ENCODE results near the gene EDIL3.
"Not testable (repeated sequence)": the region's sequence is repeated elsewhere in the genome, so short reads cannot be mapped to it uniquely, and the experiment has no call there.

Gene EDIL3

DNA sequence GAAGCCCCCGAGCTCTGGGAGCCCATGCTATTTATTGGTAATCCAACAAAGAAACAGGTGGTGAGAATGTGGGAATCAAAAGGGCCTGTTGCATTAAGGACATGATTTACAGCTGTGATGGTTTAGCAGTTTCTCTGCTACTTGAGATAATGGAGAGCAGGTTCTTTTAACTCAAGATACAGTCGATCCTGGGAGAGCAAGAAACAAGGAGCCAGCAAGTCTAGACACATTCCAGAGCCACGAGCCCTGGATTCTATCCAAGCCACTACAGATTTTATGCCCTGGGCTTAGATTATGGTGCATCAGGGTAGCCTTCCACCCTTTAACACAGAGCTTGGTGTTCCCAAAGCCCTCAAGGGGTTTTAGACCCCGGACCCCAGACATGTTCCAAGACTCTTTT, 87.0 kb downstream of the EDIL3 start:
- not testable (repeated sequence) for DNase-seq

DNA sequence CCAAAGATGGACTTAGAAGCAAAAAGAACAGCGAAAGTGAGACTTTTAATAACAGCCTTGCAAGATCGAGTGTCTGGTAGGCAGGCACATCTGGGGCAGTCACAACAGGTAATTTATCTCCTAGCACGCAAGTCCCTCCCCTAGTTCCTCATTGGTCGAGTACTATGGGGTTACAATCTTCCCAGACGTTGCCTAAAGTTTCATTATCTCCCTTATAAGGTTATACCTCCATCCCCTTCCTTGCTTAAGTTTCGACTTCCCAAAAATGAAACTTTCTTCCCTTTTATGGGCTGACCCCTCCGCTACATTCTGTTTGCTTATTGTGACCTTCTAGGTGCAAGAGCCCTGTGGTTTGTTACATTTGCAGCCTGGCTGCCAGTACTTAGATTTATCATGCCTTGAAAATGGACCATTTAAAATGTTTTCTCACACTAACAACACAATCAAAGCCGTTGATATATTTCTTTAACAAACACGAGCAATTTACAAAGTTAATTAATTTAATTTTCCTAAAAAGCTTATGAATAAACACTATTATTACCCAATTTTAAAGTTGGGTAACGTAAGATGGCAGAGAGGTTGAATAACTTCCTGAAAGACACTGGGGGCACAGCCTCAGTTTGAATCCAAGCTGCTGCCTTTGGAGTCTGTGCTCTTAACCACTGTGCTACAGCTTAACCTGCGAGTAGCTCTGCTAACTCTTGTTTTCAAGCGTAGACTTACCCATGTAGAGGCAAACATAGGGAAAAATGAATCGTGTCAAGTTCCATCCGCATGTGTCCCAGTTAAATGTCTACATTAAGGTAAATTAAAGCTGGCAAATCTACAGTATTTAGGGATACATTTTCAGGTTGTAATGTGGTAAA, 91.7 kb downstream of the EDIL3 start:
- DNase-seq: no peak

DNA sequence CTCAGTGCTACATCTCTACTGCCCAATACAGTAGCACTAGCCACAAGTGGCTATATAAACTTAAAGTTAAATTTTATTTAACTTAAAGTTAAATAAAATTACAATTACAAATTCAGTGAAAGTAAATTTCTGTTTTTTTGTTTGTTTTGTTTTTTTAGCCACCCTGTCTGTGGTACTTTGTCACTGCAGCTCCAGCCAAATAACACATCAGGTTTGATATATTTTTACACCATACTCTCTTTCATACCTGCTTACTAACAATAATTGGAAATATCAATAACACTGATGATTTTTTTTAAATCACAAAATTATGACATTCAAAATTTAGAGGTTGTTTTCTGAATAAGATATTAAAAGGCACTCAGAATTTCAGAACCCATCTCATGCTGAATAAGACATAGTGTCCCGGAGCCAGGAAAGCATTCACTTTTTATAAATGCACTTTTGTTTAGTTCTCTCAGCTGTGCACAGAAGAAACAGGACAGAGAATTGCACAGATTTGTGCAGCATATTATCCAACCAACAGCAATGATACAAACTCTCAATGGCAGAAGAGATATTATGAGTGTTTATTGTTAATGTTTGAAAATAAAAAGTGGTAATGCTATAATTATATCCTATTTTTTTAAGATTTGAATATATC, 92.6 kb downstream of the EDIL3 start:
- no peak for DNase-seq

DNA sequence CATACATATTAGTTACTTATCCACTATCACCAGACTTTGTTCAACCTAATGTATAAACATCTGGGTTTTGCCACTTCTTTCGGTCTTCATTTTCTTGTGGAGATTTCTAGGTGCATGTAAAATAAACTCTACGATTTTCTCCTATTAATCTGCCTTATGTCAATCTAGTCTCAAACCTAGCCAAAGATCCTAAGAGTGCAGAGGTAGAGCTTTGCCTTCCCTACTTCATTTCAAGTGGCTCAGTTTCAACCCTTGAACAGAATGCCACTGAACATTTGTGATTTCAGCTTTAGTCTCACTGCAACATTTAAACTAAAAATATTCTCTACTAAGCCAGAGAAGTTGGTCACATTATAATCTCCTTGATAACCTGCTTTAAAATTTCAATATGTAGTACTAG, 94.0 kb downstream of the EDIL3 start:
- no peak for DNase-seq

DNA sequence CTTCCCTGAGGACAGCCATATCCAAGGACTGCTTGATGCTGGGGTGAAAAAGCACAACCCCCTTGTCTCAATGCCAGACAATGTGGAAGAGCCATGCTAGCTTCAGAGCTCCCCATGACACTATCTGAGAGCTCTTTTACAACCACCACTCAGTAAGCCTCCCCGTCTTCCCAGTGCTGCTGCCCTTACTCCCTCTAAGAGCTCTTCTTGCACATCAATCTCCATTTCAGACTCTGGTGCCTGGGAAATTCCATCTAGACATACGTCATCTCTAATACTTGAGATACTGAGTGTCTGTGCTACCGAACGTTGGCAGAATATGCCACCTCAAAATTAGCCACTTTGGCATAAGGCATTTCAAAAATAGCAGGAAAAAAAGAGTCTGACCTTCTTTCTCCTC, 94.5 kb downstream of the EDIL3 start:
- DNase-seq: no peak

DNA sequence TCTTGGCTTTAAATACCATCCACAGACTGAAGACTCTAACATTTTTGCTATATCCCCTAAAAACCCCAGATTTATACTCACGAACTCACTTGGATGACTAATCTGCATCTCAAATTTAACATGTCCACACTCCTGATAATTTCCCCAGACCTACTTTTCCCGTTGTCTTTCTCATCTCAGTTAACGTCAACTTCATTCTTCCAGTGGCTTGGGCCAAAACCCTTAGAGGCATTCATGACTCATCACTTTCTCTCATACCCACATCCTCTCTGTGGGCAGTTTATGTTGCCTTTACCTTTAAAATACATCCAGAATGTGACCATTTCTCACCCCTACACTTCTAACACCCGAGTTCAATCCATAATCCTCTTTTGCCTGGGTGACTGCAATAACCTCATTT, 96.7 kb downstream of the EDIL3 start:
- no peak for DNase-seq

DNA sequence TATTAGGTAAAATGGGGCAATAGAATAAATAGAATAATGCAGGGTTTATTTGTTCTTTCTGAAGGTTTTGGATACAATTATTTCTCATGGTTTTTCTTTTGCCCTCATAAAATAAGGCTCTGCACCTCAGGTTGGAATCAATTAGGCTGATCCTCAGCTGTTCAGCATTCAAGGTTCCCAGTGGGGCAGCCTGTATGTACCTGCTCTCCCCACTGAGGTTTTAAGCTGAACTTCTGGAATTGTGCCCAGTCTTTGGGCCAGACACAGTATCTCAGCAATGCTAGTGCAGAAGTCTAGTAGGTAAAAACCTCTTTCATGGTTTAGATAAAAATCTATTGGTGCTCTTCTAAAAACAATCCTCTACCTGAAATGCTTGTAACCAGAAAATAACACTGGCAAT, 98.0 kb downstream of the EDIL3 start:
- no peak for DNase-seq

DNA sequence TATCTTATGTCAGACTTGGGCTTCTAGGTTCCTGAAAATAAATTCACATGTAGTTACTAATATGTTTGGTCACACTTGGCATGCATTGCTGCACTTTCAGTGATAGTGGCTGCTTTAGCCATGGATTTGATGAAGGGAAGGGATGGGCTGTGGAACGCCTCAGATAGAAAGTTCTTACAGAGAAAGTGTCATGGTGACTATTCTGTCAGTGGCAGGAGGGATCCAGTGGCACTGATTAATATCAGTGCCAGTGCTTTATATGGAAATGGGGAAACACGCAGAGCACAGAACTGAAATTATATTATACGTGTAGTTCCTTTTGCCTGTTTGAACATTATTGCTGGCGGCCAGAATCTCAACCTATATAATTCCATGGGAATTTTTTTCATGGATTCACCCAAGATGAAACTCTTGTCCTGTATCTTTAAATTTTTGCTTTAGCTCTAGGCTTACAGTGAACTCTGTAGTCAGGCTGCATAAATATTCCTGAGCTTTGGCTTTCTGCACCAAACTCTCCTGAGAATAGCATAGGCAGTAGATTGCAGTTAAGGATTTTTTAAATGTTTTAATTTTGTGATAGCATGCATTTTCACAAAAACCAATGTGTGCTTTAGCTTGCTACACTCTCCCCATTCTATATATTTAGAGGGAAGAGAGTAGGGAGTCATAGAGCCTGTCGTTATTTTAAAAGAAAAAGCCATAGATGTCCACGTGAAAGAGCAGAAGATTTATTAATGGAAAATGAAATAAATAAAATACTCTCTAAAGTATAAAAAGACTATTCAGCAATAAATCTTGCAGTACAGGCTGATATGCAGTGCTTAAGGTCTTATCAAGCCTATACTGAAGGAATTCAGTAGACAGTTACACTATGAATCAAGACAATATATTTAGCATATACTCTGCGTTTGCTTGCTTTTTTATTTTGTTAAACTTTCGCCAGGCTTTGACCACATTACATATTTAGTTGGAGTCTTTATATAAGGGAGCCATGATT, 98.7 kb downstream of the EDIL3 start:
- DNase-seq: no peak

DNA sequence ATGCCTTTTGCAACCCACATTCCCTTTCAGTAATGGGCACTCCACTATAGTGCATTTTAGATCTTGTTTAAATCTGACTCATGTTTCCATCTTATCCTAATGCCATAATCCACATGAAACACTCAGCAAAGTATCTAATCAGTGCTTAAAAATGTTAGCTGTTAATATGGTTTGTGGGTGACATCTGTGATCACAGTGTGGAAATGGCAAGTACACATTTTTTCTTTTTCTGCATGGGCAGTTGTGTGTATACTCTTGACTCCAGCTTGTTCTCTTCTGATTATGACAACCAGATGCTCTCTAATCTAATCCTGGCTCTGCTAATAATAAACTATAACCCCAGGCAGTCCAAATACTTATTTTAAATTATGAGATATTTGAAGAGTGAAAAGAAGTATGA, 103.3 kb downstream of the EDIL3 start:
- DNase-seq: no peak

DNA sequence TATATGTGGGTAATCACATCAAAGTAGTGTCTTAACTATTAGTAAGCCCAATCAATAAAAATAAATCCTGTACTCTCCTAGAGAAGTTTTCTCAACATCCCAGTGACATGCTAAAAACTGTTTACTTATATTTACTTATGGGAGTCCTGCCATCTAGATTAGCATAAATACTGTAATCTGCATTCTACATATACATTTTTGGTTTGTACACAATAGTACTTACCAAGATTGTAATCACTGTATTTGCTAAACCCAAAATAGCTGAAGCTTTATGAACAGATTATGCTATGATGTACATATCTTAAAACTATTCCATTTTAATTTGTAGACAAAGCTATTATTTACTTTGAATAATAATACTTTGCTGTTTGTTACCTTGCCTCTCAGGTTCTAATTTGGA, 105.4 kb downstream of the EDIL3 start:
- no peak for DNase-seq

DNA sequence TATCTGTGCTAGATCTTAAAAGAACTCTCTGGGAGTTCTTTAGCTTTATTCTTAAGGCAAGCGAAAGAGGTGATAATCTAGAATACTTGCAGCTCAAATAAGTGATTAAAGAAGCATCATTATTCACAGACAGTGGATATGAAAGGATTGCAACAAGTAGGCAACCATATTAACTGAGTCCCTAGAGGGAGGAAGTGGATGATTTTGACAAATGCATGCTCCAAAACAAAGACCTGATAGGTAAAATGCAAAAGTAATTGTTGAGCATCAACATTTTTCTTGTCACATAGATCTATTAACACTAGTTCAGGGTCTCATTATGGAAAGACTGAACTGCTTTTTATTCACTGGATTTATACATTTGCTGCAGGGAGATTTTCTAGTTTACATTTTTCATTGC, 109.1 kb downstream of the EDIL3 start:
- DNase-seq: no peak

DNA sequence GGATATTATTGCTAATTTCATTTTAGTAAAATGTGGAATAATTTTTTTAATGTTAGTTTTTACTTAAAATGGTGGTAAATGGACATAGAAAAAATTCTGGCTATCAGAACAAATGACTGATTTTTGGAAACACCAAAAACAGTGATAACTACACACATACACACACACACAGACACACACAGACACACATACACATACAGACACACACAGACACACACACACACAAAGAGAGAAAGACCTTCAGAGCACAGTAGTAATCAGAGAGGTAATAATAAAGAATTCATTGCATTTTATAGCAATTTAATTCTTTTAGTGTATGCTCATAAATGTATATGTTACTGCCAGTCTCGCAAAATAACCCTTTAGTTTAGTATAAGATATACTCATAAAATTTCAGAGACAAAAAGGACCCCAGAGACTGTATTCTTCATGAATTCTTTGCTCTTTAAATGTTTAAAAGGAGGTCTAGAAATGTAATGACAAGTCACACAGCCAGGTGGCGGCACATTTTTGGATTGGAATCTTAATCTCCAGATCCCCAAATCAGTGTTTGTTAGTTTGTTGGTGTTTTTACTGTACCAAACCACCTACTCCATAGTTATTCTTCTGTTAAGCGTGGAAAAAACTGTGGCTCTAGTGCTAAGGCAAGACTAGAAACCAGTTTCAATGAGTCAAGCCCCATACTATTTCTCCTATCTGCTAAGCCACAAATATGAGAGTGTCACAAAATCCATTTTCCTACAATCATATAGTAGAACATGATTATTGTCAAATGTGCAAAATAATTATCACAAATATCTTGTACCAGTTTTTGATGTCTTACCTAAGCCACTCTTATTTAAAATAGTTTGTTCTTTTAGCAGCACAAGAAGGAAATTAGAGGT, 109.9 kb downstream of the EDIL3 start:
- DNase-seq: no peak

DNA sequence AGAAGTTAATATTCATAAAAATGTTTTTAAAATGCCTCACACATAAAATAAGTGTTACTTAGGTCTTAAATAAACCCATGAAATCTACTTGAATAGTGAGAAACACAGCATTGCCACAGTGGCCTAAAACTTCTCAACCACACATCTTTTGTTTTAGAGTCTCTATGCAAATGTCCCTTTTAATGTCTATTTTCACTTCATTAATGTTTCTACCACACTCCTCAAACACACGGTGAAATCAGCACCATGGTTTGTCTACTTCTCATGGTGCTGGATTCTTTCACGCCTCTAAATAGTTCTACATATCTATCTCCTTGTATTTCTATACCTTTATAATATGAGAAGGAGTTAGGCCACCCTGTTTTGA, 111.2 kb downstream of the EDIL3 start:
- no peak for DNase-seq

DNA sequence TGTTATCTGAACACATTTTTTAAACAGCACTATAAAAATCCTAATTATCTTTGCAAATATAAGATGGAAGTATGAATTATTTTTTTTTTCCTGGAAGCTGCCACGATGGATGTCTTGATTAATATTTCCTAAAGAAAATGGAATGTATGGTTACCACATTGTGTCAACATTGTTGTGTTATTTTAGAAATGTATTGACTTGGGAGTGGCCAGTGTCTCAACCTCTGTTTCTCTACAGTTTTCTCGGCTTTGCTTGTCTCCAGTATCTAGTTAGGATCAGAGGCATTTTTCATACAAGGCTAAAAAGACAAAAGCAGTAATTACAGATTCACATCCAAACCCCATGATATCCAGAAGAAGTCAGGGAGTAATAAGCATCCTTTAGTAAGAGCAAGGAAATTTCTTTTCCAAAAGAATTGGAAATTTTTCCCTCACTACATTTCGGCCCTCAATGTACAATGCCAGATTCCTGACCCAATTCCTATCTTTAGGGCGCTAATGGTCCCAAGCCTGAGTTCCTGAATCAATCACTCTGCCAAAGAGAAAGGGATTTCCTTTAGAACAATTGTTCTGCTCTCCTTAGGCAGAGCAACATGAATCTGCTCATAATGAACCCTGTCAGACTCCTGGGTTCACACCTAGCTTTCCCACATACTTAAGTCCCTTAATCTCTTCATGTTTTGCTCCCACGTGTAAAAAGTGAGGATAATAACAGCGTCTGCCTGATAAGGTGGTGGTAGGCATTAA, 111.7 kb downstream of the EDIL3 start:
- DNase-seq: no peak

DNA sequence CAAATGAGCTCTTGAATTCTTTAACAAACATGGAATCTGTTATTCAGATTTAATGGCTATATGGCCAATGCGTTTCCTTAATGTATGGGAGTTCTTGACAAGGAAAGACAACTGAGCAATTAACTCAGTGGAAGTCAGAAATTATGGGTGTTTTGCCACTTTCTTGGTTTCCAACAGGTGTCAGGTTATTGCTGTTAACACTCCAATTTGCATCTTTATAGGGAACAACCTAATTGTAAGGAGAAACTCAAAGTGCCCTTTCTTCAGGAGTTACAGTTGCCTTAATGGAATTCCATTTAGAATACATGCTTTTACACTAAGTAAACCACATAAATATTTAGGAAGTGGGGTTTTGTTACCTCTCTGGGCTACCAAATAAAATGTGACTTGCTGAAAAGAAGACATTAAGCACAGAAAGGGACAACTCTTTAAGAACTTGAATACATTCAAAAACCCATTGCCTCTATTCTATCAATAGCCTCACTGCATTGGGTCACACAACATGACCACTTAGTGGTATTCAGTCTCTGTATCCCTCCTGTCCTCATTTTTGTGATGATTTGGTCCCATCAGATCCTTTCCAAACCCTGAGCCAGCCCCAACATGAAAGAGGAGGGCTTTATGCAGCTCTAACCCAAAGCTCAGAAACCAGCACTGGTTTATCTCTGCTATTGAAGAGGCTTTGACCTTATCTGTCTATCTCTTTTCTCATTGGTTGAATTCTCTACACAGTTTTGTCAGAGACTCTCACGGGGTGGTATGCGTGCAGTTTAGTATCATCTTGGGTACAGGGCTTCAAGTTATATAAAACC, 118.7 kb downstream of the EDIL3 start:
- DNase-seq: no peak

DNA sequence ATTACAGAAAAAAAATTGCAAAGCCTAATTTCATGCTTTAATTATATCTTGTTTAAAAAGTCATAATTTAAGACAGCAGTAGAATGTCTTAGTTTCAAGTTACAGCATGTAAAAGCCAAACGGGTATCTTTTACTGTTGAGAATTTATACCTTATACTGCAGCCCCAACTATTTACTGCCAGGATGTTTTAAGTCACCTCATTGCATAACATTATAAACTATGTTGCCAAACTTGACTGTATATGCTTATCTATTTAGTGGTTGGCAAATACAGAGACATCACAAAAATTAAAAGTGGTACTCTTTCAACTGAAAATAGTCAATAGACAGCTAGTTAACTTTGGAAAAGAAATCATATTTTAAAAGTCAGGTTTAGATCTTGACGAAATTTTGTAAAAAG, 119.5 kb downstream of the EDIL3 start:
- no peak for DNase-seq

DNA sequence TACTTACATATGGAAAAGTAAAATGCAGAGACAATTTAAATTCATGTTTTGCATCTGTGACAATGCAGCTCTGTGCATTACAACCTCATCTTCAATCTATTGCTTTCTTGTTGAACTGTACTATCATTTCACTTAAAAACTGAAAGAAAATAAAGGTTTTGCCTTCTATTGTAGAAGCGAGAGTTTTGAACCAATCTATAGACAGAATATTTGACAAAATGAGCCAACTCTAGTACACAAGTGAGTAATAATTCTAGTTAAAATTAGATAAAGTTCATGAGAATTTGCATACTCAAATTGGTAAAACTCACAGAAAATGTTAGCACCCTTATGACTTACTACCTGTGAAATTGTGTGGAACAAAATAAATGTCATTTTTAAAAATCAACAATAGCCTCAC, 123.7 kb downstream of the EDIL3 start:
- DNase-seq: no peak

DNA sequence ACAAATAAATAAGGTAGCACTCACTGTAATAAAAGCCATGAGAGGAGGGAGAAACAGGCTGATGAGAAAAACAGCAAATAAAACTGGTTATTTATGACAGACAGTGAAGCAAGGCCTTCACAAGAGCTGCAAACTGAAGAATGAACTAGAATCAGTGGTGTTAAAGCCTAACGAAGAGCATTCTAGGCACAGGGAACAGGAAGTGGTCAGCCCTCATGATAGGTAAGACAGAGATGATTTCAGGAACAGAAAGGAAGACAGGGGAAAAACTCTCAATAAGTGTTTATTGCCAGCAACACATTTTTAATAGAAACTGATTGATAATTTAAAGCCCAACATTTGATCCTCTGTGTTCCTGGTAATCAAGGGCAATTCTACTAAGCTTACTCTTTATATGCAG, 124.5 kb downstream of the EDIL3 start:
- no peak for DNase-seq

DNA sequence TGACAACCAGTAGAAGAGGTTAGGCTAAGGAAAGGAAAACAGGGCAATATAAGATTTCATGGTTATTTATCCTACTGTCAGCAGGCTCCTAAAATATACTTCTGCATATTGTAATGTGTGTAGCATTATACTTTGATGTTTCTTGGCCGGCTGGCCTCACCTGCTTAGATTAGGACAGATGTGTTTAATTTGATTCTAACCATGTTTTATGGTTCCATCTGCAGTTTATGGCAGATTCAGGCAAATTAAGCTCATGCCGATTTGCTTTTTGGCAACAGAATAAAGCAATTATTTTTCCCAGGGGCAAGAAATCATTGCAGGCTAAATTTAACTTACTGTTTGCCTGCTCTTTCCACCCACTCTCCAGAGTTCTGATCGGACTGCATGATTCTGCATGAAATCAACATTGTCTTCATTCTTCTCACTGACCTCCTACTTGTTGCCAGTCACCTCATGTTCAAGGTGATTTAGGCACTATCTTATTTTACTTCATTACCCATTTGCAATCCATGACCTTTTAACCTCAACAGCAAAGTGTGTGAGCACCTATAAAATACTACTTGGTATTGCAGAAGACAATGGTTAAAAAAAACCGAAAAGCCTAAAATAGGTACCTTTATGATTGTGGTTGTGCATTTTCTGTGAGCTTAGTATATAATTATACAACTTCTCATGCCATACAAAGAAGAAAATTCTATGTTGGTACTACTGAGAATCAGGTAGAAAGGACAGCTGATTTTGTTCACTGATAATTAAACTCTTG, 125.2 kb downstream of the EDIL3 start:
- DNase-seq: no peak

DNA sequence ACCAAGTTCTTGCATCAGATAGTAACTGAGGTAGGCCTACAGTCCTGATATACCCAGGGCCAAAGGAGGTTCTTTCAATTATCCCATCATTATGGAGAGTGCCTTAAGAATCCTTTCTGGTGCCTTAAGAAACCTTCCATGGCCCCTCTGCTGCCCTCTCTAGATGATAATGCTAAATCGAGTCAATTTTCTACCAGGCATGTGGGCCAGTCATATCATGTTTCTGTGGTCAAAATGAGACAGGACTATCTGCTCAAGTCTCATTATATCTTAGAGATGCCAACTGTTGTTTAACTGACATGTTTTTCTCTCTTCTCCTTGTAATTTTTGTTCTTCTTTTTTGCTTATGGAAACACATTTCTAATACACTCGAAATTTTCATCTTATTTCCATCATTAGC, 127.6 kb downstream of the EDIL3 start:
- DNase-seq: no peak

Data from CD4-positive, alpha-beta T cell treated with Interleukin-17A for 1 hour (primary cell).